ENCODE measurements around the gene OSTN.

OSTN gene

DNA sequence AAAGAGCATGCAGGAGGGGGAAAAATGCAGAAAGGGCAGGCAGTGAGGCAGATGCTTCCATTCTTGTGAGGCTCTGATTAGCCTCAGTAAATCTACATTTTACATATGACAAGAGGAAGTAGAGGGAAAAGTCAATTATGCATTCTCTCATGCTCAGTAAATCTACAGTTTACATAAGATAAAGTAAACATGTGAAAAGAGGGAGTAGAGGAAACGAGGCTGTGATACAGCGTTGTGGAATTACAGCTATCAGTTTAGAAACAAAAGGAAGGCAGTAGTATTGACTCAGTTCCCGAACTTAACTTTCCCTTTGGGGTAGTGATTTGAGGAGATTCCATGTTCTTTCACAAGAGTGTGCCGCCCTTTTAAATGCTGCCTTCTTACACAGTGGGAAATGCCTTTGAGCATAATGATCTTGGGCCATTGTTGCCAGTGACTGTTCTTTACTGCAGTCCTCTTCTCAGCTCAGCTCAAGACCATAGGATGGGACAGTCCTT, 39.3 kb downstream of the OSTN start:
- H2AFZ ChIP-seq (ENCODE audit: low read length), result no peak overlapping the region
- H3K9ac ChIP-seq (ENCODE audit: low read depth, low read length, poor library complexity, severe bottlenecking), result no peak overlapping the region
- no peaks in the 10 kb centered on the region for H4K20me1 ChIP-seq (ENCODE audit: insufficient read depth, low read length, poor library complexity, severe bottlenecking)
- TF ChIP-seq EZH2phosphoT487 (IDR thresholded peaks at IDR 0.05; ENCODE audit: borderline replicate concordance), result no peak
- TF ChIP-seq, protein P1, sequence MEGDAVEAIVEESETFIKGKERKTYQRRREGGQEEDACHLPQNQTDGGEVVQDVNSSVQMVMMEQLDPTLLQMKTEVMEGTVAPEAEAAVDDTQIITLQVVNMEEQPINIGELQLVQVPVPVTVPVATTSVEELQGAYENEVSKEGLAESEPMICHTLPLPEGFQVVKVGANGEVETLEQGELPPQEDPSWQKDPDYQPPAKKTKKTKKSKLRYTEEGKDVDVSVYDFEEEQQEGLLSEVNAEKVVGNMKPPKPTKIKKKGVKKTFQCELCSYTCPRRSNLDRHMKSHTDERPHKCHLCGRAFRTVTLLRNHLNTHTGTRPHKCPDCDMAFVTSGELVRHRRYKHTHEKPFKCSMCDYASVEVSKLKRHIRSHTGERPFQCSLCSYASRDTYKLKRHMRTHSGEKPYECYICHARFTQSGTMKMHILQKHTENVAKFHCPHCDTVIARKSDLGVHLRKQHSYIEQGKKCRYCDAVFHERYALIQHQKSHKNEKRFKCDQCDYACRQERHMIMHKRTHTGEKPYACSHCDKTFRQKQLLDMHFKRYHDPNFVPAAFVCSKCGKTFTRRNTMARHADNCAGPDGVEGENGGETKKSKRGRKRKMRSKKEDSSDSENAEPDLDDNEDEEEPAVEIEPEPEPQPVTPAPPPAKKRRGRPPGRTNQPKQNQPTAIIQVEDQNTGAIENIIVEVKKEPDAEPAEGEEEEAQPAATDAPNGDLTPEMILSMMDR (conservative IDR thresholded peaks at IDR 0.05; ENCODE audit: low read length), result no peak
- no peaks in the 10 kb centered on the region for H3K36me3 ChIP-seq (ENCODE audit: insufficient read depth, low read length)
- no peaks in the 10 kb centered on the region for H3K9me3 ChIP-seq (ENCODE audit: insufficient read depth, low read depth, low read length)
- no peaks in the 10 kb centered on the region for H3K9me2 ChIP-seq (replicated peaks; ENCODE audit: low read depth, low read length)
- no peaks in the 10 kb centered on the region for H3K4me1 ChIP-seq (ENCODE audit: insufficient read depth, low read length, poor library complexity, severe bottlenecking)
- no peaks in the 10 kb centered on the region for H3K79me2 ChIP-seq (ENCODE audit: insufficient read depth, low read length)
- no peaks in the 10 kb centered on the region for H3F3A ChIP-seq (ENCODE audit: low read depth)
- no peak overlapping the region for H3K4me2 ChIP-seq (ENCODE audit: low read depth, low read length, poor library complexity, severe bottlenecking)
- H3K27me3 ChIP-seq (ENCODE audit: insufficient read depth, low read length, poor library complexity, severe bottlenecking), result no peaks in the 10 kb centered on the region
- no peak overlapping the region for H3K4me3 ChIP-seq (ENCODE audit: low read length, poor library complexity, severe bottlenecking)

DNA sequence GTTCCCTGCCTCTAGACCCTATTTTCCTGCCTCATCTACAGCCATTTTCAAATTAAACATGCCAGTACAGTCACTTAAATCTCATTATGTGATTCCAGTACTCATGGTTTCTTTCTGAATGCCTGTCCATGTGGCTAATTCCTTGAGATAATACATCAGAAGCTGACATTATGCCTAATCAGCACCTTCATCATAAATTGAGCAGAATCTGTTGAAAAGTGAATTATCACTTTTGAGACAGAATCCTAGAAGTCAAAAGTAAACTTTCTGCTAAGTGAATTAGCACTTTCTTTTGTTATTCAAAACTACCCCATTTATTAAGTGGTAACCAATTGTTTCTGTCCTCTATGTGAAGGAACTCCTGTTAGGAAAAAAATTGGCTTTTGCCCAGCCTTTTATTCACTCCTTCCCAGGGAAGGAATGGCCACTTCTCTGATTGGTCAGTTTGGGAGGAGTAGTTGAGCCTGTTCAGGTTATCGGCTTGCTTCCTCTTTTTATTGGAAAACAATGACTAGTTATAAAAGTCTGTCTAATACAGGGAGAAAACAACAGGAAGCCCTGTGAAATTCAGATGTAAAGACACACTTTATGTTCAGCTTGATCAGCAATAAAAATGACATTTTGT, 40.5 kb downstream of the OSTN start:
- no peaks in the 10 kb centered on the region for H4K20me1 ChIP-seq (ENCODE audit: insufficient read depth, low read length, poor library complexity, severe bottlenecking)
- no peak overlapping the region for H3K9ac ChIP-seq (ENCODE audit: low read depth, low read length, poor library complexity, severe bottlenecking)
- H3K36me3 ChIP-seq (ENCODE audit: insufficient read depth, low read length), result no peaks in the 10 kb centered on the region
- H3K9me3 ChIP-seq (ENCODE audit: insufficient read depth, low read depth, low read length), result no peaks in the 10 kb centered on the region
- no peaks in the 10 kb centered on the region for H3K9me2 ChIP-seq (replicated peaks; ENCODE audit: low read depth, low read length)
- H2AFZ ChIP-seq (ENCODE audit: low read length), result no peak overlapping the region
- no peak overlapping the region for H3K4me2 ChIP-seq (ENCODE audit: low read depth, low read length, poor library complexity, severe bottlenecking)
- TF ChIP-seq EZH2phosphoT487 (IDR thresholded peaks at IDR 0.05; ENCODE audit: borderline replicate concordance), result no peak
- TF ChIP-seq, protein P1 (conservative IDR thresholded peaks at IDR 0.05; ENCODE audit: low read length), result no peak
- no peaks in the 10 kb centered on the region for H3K4me1 ChIP-seq (ENCODE audit: insufficient read depth, low read length, poor library complexity, severe bottlenecking)
- H3K79me2 ChIP-seq (ENCODE audit: insufficient read depth, low read length), result no peaks in the 10 kb centered on the region
- no peaks in the 10 kb centered on the region for H3F3A ChIP-seq (ENCODE audit: low read depth)
- H3K27me3 ChIP-seq (ENCODE audit: insufficient read depth, low read length, poor library complexity, severe bottlenecking), result no peaks in the 10 kb centered on the region
- no peak overlapping the region for H3K4me3 ChIP-seq (ENCODE audit: low read length, poor library complexity, severe bottlenecking)

DNA sequence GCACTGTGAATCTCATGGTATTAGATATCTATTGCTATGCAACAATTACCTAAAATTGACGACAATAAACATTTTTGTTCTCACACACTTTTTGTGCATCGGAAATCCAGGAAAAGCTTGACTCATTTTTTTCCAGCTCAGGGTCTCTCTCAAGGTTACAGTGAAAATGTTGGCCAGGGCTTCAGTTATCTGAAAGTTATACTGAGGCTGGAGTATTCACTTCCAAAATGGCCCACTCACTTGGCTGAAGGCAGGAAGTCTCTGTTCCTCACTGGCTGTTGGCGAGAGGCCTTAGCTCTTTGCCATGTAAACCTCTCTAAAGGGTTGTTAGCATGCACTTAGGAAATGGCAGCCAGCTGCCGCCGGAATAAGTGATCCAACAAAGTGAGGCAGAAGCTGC, 41.4 kb downstream of the OSTN start:
- no peak overlapping the region for H3K4me2 ChIP-seq (ENCODE audit: low read depth, low read length, poor library complexity, severe bottlenecking)
- no peaks in the 10 kb centered on the region for H3F3A ChIP-seq (ENCODE audit: low read depth)
- H2AFZ ChIP-seq (ENCODE audit: low read length), result no peak overlapping the region
- no peaks in the 10 kb centered on the region for H3K79me2 ChIP-seq (ENCODE audit: insufficient read depth, low read length)
- H3K9ac ChIP-seq (ENCODE audit: low read depth, low read length, poor library complexity, severe bottlenecking), result no peak overlapping the region
- no peaks in the 10 kb centered on the region for H4K20me1 ChIP-seq (ENCODE audit: insufficient read depth, low read length, poor library complexity, severe bottlenecking)
- no peaks in the 10 kb centered on the region for H3K27me3 ChIP-seq (ENCODE audit: insufficient read depth, low read length, poor library complexity, severe bottlenecking)
- no peaks in the 10 kb centered on the region for H3K4me1 ChIP-seq (ENCODE audit: insufficient read depth, low read length, poor library complexity, severe bottlenecking)
- no peaks in the 10 kb centered on the region for H3K36me3 ChIP-seq (ENCODE audit: insufficient read depth, low read length)
- TF ChIP-seq, protein P1 (conservative IDR thresholded peaks at IDR 0.05; ENCODE audit: low read length), result no peak
- TF ChIP-seq EZH2phosphoT487 (IDR thresholded peaks at IDR 0.05; ENCODE audit: borderline replicate concordance), result no peak
- no peaks in the 10 kb centered on the region for H3K9me2 ChIP-seq (replicated peaks; ENCODE audit: low read depth, low read length)
- H3K9me3 ChIP-seq (ENCODE audit: insufficient read depth, low read depth, low read length), result no peaks in the 10 kb centered on the region
- H3K4me3 ChIP-seq (ENCODE audit: low read length, poor library complexity, severe bottlenecking), result no peak overlapping the region

Data from Loucy (cell line).